ENCODE results near the gene KRT26. TPM values are rescaled to one million over a fixed set of nuclear protein-coding genes. Genes with fewer than 3 reads are reported as not detected.

The KRT26 gene
- total RNA-seq, 1 experiment from 2014 or later: not detected

GRCh38 chr17:40720899-40721298 lies 51.1 kb downstream of the KRT26 start:
- no peak overlapping the region for H3K4ac ChIP-seq (ENCODE audit: low read depth, low read length)
- no peak overlapping the region for H3T11ph ChIP-seq (ENCODE audit: low read length)
- no peaks in the 10 kb centered on the region for H3K27me3 ChIP-seq (ENCODE audit: insufficient read depth, low read length)
- H3K36me3 Mint-ChIP-seq (ENCODE audit: insufficient read depth in 1 of 3, low read depth in 3 of 3): no peaks in the 10 kb centered on the region
- peaks cover 15% of the 10 kb centered on the region for H3K27me3 Mint-ChIP-seq (ENCODE audit: low read depth)
- H3K9ac ChIP-seq (ENCODE audit: extremely low read depth, insufficient read length, low read length): no peak overlapping the region
- H2BK15ac ChIP-seq (ENCODE audit: low read depth, low read length): no peak overlapping the region
- no CpG with 5 or more reads among the region's 2 CpGs for WGBS (ENCODE audit: extremely low coverage, insufficient read length, low lambda C conversion rate)
- no peak overlapping the region for H2BK120ac ChIP-seq (ENCODE audit: low read depth, low read length, poor library complexity, severe bottlenecking)
- H2AFZ ChIP-seq (ENCODE audit: low read length): no peak overlapping the region
- no peak overlapping the region for H2BK20ac ChIP-seq (ENCODE audit: low read depth, low read length, poor library complexity, severe bottlenecking)
- H3K18ac ChIP-seq (ENCODE audit: insufficient read length, low read depth, low read length): no peak overlapping the region
- H2BK12ac ChIP-seq (ENCODE audit: insufficient read length, low read depth, low read length): no peak overlapping the region
- no peak for TF ChIP-seq CTCF (conservative IDR thresholded peaks at IDR 0.05)
- no peak overlapping the region for H3K4me2 ChIP-seq (ENCODE audit: insufficient read depth, insufficient read length, low read length)
- no peak overlapping the region for H3K56ac ChIP-seq (ENCODE audit: insufficient read length, low read depth, low read length)
- no peaks in the 10 kb centered on the region for H3K23me2 ChIP-seq (ENCODE audit: insufficient read length, low read depth, low read length, poor library complexity, severe bottlenecking)
- H3K9me3 Mint-ChIP-seq: peaks cover 0 to 2% of the 10 kb centered on the region in 2 experiments; a peak in 1 of 5 replicates
- no peak overlapping the region for H4K91ac ChIP-seq (ENCODE audit: insufficient read length, low read depth, low read length)
- H3K4me1 ChIP-seq (ENCODE audit: insufficient read depth, low read length): no peaks in the 10 kb centered on the region
- no peak overlapping the region for H3K27ac ChIP-seq (ENCODE audit: insufficient read length, low read depth, low read length)
- no peak overlapping the region for H4K8ac ChIP-seq (replicated peaks; ENCODE audit: insufficient read length, low read depth, low read length)
- no peak overlapping the region for H2AK5ac ChIP-seq (ENCODE audit: insufficient read length, low read length)
- H3K9me3 ChIP-seq (ENCODE audit: control insufficient read depth, low read depth, low read length): no peaks in the 10 kb centered on the region
- peaks cover 0 to 2% of the 10 kb centered on the region in 2 experiments; a peak in 2 of 4 replicates for H3K4me1 Mint-ChIP-seq
- H3K79me1 ChIP-seq (ENCODE audit: insufficient read depth, low read depth, low read length, poor library complexity, severe bottlenecking): no peaks in the 10 kb centered on the region
- H4K5ac ChIP-seq (ENCODE audit: insufficient read length, low read depth, low read length): no peak overlapping the region
- no peak overlapping the region for H3K14ac ChIP-seq (ENCODE audit: insufficient read depth, low read length)
- H3K27ac Mint-ChIP-seq: no peak overlapping the region
- no peaks in the 10 kb centered on the region for H3K79me2 ChIP-seq (ENCODE audit: insufficient read depth, low read length)
- H2BK5ac ChIP-seq (ENCODE audit: insufficient read length, low read length): no peak overlapping the region
- no peak overlapping the region for H3K4me3 Mint-ChIP-seq
- no peaks in the 10 kb centered on the region for H4K20me1 ChIP-seq (ENCODE audit: control insufficient read depth, insufficient read depth, insufficient read length)
- no peak overlapping the region for H3K23ac ChIP-seq (ENCODE audit: insufficient read length, low read depth, low read length)
- no peak for DNase-seq
